IPS-18a (cell line): ENCODE measurements around the gene SCO2.
A peak's percentile ranks its signal among the peaks of the same experiment; 100 is the strongest.

Experiments
- H3K27ac ChIP-seq: one replicate; pipeline ENCODE4 v1.5.1; 2013; ENCODE audit warnings: low read length
- H3K27me3 ChIP-seq: one replicate; pipeline ENCODE4 v1.6.1; 2013; ENCODE audit warnings: mild to moderate bottlenecking, low read length; ENCODE audit not compliant: control insufficient read depth, insufficient read depth
- H3K36me3 ChIP-seq: one replicate; pipeline ENCODE4 v1.6.1; 2013; ENCODE audit warnings: low read depth, low read length; ENCODE audit not compliant: control insufficient read depth
- H3K4me1 ChIP-seq: one replicate; pipeline ENCODE4 v1.6.1; 2013; ENCODE audit warnings: low read depth, low read length; ENCODE audit not compliant: control insufficient read depth
- H3K4me3 ChIP-seq: one replicate; pipeline ENCODE4 v1.5.1; 2013; ENCODE audit warnings: low read length
- H3K9ac ChIP-seq: one replicate; pipeline ENCODE4 v1.6.1; 2013; ENCODE audit warnings: mild to moderate bottlenecking, low read length, moderate library complexity
- H3K9me3 ChIP-seq: one replicate; pipeline ENCODE4 v1.6.1; 2013; ENCODE audit warnings: low read depth, low read length; ENCODE audit not compliant: control insufficient read depth

Gene SCO2

DNA sequence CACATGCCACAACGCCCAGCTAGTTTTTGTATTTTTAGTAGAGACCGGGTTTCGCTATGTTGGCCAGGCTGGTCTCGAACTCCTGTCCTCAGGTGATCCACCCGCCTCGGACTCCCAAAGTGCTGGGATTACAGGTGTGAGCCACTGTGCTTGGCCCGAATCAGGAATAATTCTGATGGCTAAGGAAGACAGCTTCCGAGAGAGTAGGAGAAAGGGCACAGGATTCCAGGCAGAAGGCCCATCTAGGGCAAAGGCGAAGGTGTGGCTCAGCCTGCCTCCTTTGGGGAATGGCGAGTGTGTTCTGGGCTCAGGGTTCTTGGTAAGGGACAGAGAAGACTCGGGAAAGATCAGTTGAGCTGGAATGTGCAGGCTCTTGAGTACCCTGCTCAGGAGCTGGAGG lies 38.9 kb upstream of the SCO2 start:
- Histone ChIP-seq H3K27ac (no peak overlapping the region), H3K4me3 (no peak overlapping the region), H3K9ac (no peak overlapping the region), H3K9me3 (no peaks in the 10 kb centered on the region), H3K4me1 (no peaks in the 10 kb centered on the region), H3K27me3 (peaks cover 16% of the 10 kb centered on the region), H3K36me3 (peaks cover 12% of the 10 kb centered on the region)

- no peaks in the 10 kb centered on the region for H3K9me3 ChIP-seq
- peaks cover 16% of the 10 kb centered on the region for H3K27me3 ChIP-seq
- H3K36me3 ChIP-seq: peaks cover 6% of the 10 kb centered on the region
These were observed 38.2 kb upstream of the SCO2 start for GRCh38 chr22:50563413-50564160.

GRCh38 chr22:50562523-50563412 lies 37.4 kb upstream of the SCO2 start, which contains the start of gene SYCE3:
SYCE3 (minus strand) TSS chr22:50562919; CDS start chr22:50556405, 6,514 bp downstream.
- Histone ChIP-seq H3K27ac (no peak within 1 kb of the TSS), H3K9me3 (no peaks in the 10 kb centered on the region), H3K27me3 (peaks cover 16% of the 10 kb centered on the region), H3K9ac (no peak within 1 kb of the TSS), H3K36me3 (peaks cover 3% of the 10 kb centered on the region), H3K4me3 (peak within 1 kb of the TSS; percentile 91), H3K4me1 (no peaks in the 10 kb centered on the region)

More at GRCh38 chr22:50563413-50564160, 38.2 kb upstream of the SCO2 start:
- Histone ChIP-seq H3K4me1 (no peaks in the 10 kb centered on the region), H3K9ac (no peak overlapping the region), H3K27ac (no peak overlapping the region), H3K4me3 (peak overlapping the region; percentile 91)

GRCh38 chr22:50561401-50562358 lies 36.3 kb upstream of the SCO2 start:
- Histone ChIP-seq H3K36me3 (no peaks in the 10 kb centered on the region), H3K27me3 (peaks cover 16% of the 10 kb centered on the region), H3K9ac (no peak overlapping the region), H3K9me3 (no peaks in the 10 kb centered on the region), H3K27ac (no peak overlapping the region), H3K4me1 (no peaks in the 10 kb centered on the region), H3K4me3 (no peak overlapping the region)

DNA sequence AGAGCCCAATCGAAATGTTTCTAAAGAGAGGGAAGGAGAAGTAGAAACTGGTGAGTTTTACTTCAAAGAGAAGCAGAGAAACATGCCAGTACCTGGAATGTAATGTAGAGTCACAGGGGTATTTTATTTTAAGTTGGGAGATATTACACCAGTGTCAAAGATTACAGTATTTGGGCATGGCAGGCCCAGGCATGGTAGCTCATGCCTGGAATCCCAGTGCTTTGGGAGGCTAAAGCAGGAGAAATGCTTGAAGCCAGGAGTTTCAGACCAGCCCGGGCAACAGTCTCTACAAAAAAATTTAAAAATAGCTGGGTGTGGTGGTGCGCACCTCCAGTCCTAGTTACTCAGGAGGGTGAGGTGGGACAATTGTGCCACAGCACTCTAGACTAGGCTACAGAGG lies 34.6 kb upstream of the SCO2 start:
- no peaks in the 10 kb centered on the region for H3K9me3 ChIP-seq
- H3K36me3 ChIP-seq: no peaks in the 10 kb centered on the region
- H3K27me3 ChIP-seq: peaks cover 16% of the 10 kb centered on the region
- H3K4me3 ChIP-seq: no peak overlapping the region
- peaks cover 3% of the 10 kb centered on the region for H3K4me1 ChIP-seq
- H3K27ac ChIP-seq: no peak overlapping the region
- H3K9ac ChIP-seq: no peak overlapping the region

DNA sequence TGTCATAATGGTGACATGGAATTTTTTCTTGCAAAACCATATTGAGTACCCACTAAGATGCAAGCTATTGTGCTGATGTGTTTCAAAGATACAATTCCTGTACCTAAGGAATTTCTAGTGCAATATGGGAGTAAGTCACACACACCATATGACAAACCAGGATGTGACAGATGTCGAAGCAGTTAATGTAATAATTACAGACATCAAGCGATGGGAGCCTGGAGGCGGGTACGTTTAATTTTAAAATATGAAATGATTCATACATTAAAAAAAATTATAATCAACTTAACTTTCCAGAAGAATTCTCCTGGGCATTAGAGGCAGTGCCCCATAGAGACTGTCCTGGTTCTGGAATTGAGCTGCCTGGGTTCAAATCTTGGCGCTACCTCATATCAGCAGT lies 31.3 kb upstream of the SCO2 start:
- Histone ChIP-seq H3K27me3 (no peaks in the 10 kb centered on the region), H3K36me3 (no peaks in the 10 kb centered on the region), H3K9ac (no peak overlapping the region), H3K4me1 (peaks cover 3% of the 10 kb centered on the region), H3K9me3 (no peaks in the 10 kb centered on the region), H3K4me3 (no peak overlapping the region), H3K27ac (no peak overlapping the region)

DNA sequence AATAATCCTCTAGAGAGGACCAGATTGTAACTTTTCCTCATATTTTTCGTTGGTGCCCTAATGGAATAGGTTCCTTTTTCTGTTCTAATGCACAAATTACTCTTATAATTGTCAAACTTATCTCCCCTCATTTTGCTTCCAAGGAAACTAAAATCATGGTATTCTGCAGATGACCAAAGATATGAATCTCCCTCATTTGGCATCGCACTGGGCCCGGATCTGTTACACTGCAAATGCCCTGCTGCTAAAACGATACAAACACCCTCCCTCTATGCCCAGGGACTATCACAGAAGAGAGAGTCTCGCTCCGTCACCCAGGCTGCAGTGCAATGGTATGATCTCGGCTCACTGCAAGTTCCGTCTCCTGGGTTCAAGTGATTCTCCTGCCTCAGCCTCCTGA lies 27.9 kb upstream of the SCO2 start:
- no peaks in the 10 kb centered on the region for H3K27me3 ChIP-seq

DNA sequence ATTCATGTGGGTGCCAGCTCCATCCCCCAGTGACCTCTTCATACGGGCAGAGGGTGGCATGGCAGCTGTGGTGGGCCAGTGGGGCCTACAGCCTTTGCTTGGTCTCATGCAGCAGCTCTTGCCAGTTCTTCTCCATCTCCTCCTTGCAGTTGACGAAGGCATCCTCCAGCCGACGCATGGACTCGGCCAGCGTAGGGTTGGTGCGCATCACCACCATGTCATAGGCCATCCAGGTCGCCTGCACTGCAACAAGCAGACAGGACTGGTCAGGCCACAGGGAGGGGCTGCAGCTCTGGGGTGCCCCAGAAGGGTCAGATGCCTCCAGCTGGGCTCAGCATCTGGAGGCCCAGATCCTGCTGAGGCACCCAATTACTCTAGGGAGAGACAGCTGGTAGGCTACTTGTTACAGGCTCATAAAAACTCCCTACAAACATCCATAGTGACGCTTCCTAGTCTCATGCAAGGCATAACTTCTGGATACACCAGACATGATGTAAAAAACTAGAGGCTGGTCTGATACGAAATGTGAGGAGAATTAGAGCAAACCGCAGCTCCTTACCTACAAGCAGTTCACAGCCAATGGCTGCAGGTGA lies 25.9 kb upstream of the SCO2 start:
- Histone ChIP-seq H3K27me3 (no peaks in the 10 kb centered on the region), H3K36me3 (no peaks in the 10 kb centered on the region), H3K9ac (no peak overlapping the region), H3K9me3 (no peaks in the 10 kb centered on the region), H3K4me1 (peaks cover 3% of the 10 kb centered on the region), H3K4me3 (no peak overlapping the region), H3K27ac (no peak overlapping the region)

More for the DNA sequence above, 27.9 kb upstream of the SCO2 start:
- H3K4me1 ChIP-seq: peaks cover 3% of the 10 kb centered on the region
- no peak overlapping the region for H3K4me3 ChIP-seq
- H3K27ac ChIP-seq: no peak overlapping the region
- no peak overlapping the region for H3K9ac ChIP-seq
- no peaks in the 10 kb centered on the region for H3K36me3 ChIP-seq
- H3K9me3 ChIP-seq: no peaks in the 10 kb centered on the region

GRCh38 chr22:50550395-50550794 lies 25.0 kb upstream of the SCO2 start:
- peaks cover under 1% of the 10 kb centered on the region for H3K27me3 ChIP-seq
- H3K27ac ChIP-seq: no peak overlapping the region
- H3K4me1 ChIP-seq: peaks cover 3% of the 10 kb centered on the region
- no peak overlapping the region for H3K9ac ChIP-seq
- H3K9me3 ChIP-seq: no peaks in the 10 kb centered on the region
- H3K4me3 ChIP-seq: no peak overlapping the region
- H3K36me3 ChIP-seq: no peaks in the 10 kb centered on the region

GRCh38 chr22:50548921-50549790 lies 23.8 kb upstream of the SCO2 start:
- no peak overlapping the region for H3K27ac ChIP-seq
- H3K27me3 ChIP-seq: peaks cover 13% of the 10 kb centered on the region
- H3K4me1 ChIP-seq: no peaks in the 10 kb centered on the region
- no peaks in the 10 kb centered on the region for H3K36me3 ChIP-seq
- H3K9me3 ChIP-seq: no peaks in the 10 kb centered on the region
- H3K9ac ChIP-seq: no peak overlapping the region
- H3K4me3 ChIP-seq: no peak overlapping the region
